ENCODE measurements around the gene SNX9. TPM values are rescaled to one million over a fixed set of nuclear protein-coding genes. Genes with fewer than 3 reads are reported as not detected.

Gene SNX9
- polyA plus RNA-seq, 1 donor from 2014 or later = 7.0 TPM

GRCh38 chr6:157789861-157790260 is 33.2 kb upstream of the SNX9 start:
- Histone ChIP-seq H3K4me3 (ENCODE audit: low read length) (no peak overlapping the region), H3F3A (ENCODE audit: insufficient read depth, low read length, poor library complexity, severe bottlenecking) (no peaks in the 10 kb centered on the region), H3K9ac (ENCODE audit: low read length) (no peak overlapping the region), H2AFZ (ENCODE audit: low read depth, low read length) (no peak overlapping the region), H3K79me2 (replicated peaks; ENCODE audit: insufficient read depth, low read length) (no peaks in the 10 kb centered on the region), H3K4me2 (ENCODE audit: low read length) (no peak overlapping the region), H3K9me2 (ENCODE audit: insufficient read depth, low read length) (no peaks in the 10 kb centered on the region), H3K36me3 (ENCODE audit: insufficient read depth, low read length) (no peaks in the 10 kb centered on the region), H3K27ac (ENCODE audit: low read length) (no peak overlapping the region), H4K20me1 (ENCODE audit: insufficient read depth) (no peaks in the 10 kb centered on the region), H3K27me3 (ENCODE audit: insufficient read depth, low read depth, low read length) (no peaks in the 10 kb centered on the region), H3K9me3 (ENCODE audit: low read length) (no peaks in the 10 kb centered on the region)
- no peak for TF ChIP-seq SMC3 (conservative IDR thresholded peaks at IDR 0.05; ENCODE audit: poor library complexity)
- no peak for TF ChIP-seq TAF1 (IDR thresholded peaks at IDR 0.05; ENCODE audit: low read depth)
- TF ChIP-seq, protein P1, sequence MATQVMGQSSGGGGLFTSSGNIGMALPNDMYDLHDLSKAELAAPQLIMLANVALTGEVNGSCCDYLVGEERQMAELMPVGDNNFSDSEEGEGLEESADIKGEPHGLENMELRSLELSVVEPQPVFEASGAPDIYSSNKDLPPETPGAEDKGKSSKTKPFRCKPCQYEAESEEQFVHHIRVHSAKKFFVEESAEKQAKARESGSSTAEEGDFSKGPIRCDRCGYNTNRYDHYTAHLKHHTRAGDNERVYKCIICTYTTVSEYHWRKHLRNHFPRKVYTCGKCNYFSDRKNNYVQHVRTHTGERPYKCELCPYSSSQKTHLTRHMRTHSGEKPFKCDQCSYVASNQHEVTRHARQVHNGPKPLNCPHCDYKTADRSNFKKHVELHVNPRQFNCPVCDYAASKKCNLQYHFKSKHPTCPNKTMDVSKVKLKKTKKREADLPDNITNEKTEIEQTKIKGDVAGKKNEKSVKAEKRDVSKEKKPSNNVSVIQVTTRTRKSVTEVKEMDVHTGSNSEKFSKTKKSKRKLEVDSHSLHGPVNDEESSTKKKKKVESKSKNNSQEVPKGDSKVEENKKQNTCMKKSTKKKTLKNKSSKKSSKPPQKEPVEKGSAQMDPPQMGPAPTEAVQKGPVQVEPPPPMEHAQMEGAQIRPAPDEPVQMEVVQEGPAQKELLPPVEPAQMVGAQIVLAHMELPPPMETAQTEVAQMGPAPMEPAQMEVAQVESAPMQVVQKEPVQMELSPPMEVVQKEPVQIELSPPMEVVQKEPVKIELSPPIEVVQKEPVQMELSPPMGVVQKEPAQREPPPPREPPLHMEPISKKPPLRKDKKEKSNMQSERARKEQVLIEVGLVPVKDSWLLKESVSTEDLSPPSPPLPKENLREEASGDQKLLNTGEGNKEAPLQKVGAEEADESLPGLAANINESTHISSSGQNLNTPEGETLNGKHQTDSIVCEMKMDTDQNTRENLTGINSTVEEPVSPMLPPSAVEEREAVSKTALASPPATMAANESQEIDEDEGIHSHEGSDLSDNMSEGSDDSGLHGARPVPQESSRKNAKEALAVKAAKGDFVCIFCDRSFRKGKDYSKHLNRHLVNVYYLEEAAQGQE (IDR thresholded peaks at IDR 0.05; ENCODE audit: borderline replicate concordance) = no peak
- TF ChIP-seq EP300 (conservative IDR thresholded peaks at IDR 0.05; ENCODE audit: poor library complexity, severe bottlenecking) = no peak
- TF ChIP-seq, protein P2, sequence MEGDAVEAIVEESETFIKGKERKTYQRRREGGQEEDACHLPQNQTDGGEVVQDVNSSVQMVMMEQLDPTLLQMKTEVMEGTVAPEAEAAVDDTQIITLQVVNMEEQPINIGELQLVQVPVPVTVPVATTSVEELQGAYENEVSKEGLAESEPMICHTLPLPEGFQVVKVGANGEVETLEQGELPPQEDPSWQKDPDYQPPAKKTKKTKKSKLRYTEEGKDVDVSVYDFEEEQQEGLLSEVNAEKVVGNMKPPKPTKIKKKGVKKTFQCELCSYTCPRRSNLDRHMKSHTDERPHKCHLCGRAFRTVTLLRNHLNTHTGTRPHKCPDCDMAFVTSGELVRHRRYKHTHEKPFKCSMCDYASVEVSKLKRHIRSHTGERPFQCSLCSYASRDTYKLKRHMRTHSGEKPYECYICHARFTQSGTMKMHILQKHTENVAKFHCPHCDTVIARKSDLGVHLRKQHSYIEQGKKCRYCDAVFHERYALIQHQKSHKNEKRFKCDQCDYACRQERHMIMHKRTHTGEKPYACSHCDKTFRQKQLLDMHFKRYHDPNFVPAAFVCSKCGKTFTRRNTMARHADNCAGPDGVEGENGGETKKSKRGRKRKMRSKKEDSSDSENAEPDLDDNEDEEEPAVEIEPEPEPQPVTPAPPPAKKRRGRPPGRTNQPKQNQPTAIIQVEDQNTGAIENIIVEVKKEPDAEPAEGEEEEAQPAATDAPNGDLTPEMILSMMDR (IDR thresholded peaks at IDR 0.05; ENCODE audit: poor library complexity, severe bottlenecking) = no peak
- no peak for TF ChIP-seq MXI1 (conservative IDR thresholded peaks at IDR 0.05; ENCODE audit: poor library complexity, severe bottlenecking)

DNA sequence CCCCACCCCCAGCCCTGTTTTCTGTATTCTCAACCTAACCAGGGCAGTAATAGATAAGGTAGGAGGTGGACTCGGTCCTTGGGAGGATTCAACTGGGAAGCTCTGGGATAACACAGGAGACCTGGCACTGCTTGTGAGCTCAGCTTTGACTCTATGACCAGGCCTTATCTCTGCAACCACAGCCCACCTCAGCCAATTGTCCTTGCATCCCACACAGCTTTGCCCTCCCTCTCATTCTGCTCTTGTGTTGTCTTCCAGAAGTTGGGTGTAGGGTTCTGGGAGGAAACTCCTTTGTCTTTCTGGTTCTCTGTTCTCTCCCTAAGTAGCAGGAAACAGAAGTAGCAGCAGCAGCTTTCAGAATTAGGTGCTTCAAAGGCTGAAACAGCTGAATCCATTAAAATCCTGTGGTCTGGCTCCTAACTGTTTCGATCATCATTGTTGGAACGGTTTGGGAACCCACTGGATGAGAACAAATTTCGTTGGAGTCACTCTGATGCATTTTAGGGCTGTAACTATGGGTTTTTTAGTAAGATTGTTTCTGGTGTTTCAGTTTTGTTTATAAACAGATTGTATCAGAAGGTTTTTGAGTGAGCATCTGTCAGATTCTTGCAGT is 32.4 kb upstream of the SNX9 start:
- Histone ChIP-seq H3K27me3 (ENCODE audit: insufficient read depth, low read depth, low read length) (no peaks in the 10 kb centered on the region), H3K4me2 (ENCODE audit: low read length) (no peak overlapping the region), H4K20me1 (ENCODE audit: insufficient read depth) (no peaks in the 10 kb centered on the region), H3K27ac (ENCODE audit: low read length) (no peak overlapping the region), H3K36me3 (ENCODE audit: insufficient read depth, low read length) (no peaks in the 10 kb centered on the region), H3K4me3 (ENCODE audit: low read length) (no peak overlapping the region), H3K9me3 (ENCODE audit: low read length) (no peaks in the 10 kb centered on the region), H2AFZ (ENCODE audit: low read depth, low read length) (no peak overlapping the region), H3K79me2 (replicated peaks; ENCODE audit: insufficient read depth, low read length) (no peaks in the 10 kb centered on the region), H3K9me2 (ENCODE audit: insufficient read depth, low read length) (no peaks in the 10 kb centered on the region), H3F3A (ENCODE audit: insufficient read depth, low read length, poor library complexity, severe bottlenecking) (no peaks in the 10 kb centered on the region), H3K9ac (ENCODE audit: low read length) (no peak overlapping the region)
- TF ChIP-seq EZH2 (IDR thresholded peaks at IDR 0.05; ENCODE audit: borderline replicate concordance, insufficient read depth, low read length, poor library complexity, severe bottlenecking) (no peak), SMC3 (conservative IDR thresholded peaks at IDR 0.05; ENCODE audit: poor library complexity) (no peak), MXI1 (conservative IDR thresholded peaks at IDR 0.05; ENCODE audit: poor library complexity, severe bottlenecking) (no peak), EP300 (conservative IDR thresholded peaks at IDR 0.05; ENCODE audit: poor library complexity, severe bottlenecking) (no peak), RAD21 (conservative IDR thresholded peaks at IDR 0.05) (no peak), POLR2AphosphoS5 (IDR thresholded peaks at IDR 0.05) (no peak), TAF1 (IDR thresholded peaks at IDR 0.05; ENCODE audit: low read depth) (no peak)
- TF ChIP-seq, protein P1 (IDR thresholded peaks at IDR 0.05; ENCODE audit: borderline replicate concordance) = no peak
- TF ChIP-seq, protein P2 (IDR thresholded peaks at IDR 0.05; ENCODE audit: poor library complexity, severe bottlenecking) = no peak

Measured in neural cell (in vitro differentiated cells).